B cell (primary cell): Measurements from ENCODE around the gene CAMKK2. TPM values are rescaled to one million over a fixed set of nuclear protein-coding genes. Genes with fewer than 3 reads are reported as not detected.

Experiments used
- ATAC-seq: fragments of 200-7000 bp; cut with Tn5 transposase; one replicate; pipeline ENCODE4 v1.10.0; 2021; ENCODE audit warnings: low read depth, mild to moderate bottlenecking, moderate number of reproducible peaks, moderate library complexity
- CTCF ChIA-PET: fragments of 350-600 bp; sonication (Branson Sonifier 250); formaldehyde crosslinking; loops from one replicate; lab custom pipeline; 2021; ENCODE audit warnings: antibody characterized with exemption, inconsistent platforms; lab: Charles Lee
- POLR2A ChIA-PET: fragments of 350-600 bp; sonication (Branson Sonifier 250); formaldehyde crosslinking; loops from one replicate; lab custom pipeline; 2021; ENCODE audit warnings: antibody characterized with exemption; lab: Charles Lee
- DNase-seq: peaks from one replicate; pipeline ENCODE4 v3.0.0; 2013
- H2AFZ ChIP-seq: 2 replicates; pipeline ENCODE4 v1.6.1; 2012; ENCODE audit warnings: mild to moderate bottlenecking, low read depth, low read length; ENCODE audit not compliant: insufficient read depth, poor library complexity, severe bottlenecking
- H3K27ac ChIP-seq, 2 donors: 1 replicate in 1 of 2; 2 replicates in 1 of 2; pipeline ENCODE4 v1.5.1; 2012 to 2013; ENCODE audit warnings: low read length in 2 of 2, mild to moderate bottlenecking in 2 of 2, moderate library complexity in 1 of 2
- H3K27me3 ChIP-seq, 4 experiments: fragments of 200-600 bp in 1 of 4; sonication (generic) in 1 of 4; replicated peaks in 1 of 4; 1 replicate in 2 of 4; 2 replicates in 2 of 4; pipeline versions ENCODE4 v1.6.1 to v1.7.0; 2013 to 2016; ENCODE audit warnings: low read length in 3 of 4, mild to moderate bottlenecking in 2 of 4, mixed read lengths in 1 of 4, moderate library complexity in 1 of 4; ENCODE audit not compliant: insufficient read depth in 4 of 4, control insufficient read depth in 3 of 4; ENCODE audit errors: control extremely low read depth in 1 of 4
- H3K36me3 ChIP-seq, 2 experiments: replicated peaks in 1 of 2; 1 replicate in 1 of 2; 2 replicates in 1 of 2; pipeline versions ENCODE4 v1.6.1 to v1.7.1; 2013; ENCODE audit warnings: low read length in 1 of 2; ENCODE audit not compliant: insufficient read depth in 2 of 2, control insufficient read depth in 1 of 2; ENCODE audit errors: control extremely low read depth in 1 of 2, extremely low read depth in 1 of 2
- H3K4me1 ChIP-seq, 2 donors: fragments of 200-600 bp in 1 of 2; sonication (generic) in 1 of 2; 1 replicate in 1 of 2; 2 replicates in 1 of 2; pipeline versions ENCODE4 v1.5.1 to v1.6.1; 2013 to 2017; ENCODE audit warnings: low read length in 2 of 2; ENCODE audit not compliant: control insufficient read depth in 2 of 2, insufficient read depth in 2 of 2
- H3K4me2 ChIP-seq: replicated peaks from 2 replicates; pipeline ENCODE3; 2012; ENCODE audit warnings: mild to moderate bottlenecking, low read depth, low read length; ENCODE audit not compliant: poor library complexity, severe bottlenecking
- H3K4me3 ChIP-seq, 5 experiments: fragments of 200-600 bp in 1 of 5; sonication (generic) in 1 of 5; 1 replicate in 3 of 5; 2 replicates in 2 of 5; pipeline versions ENCODE4 v1.5.1 to v1.7.0; 2011 to 2016; ENCODE audit warnings: low read length in 4 of 5, mild to moderate bottlenecking in 4 of 5, low read depth in 2 of 5, control low read depth in 1 of 5, moderate library complexity in 1 of 5; ENCODE audit not compliant: insufficient read depth in 1 of 5; ENCODE audit errors: control extremely low read depth in 1 of 5, extremely low read depth in 1 of 5
- H3K79me2 ChIP-seq: fragments of 200-600 bp; sonication (generic); one replicate; pipeline ENCODE4 v1.6.0; 2016; ENCODE audit warnings: low read length; ENCODE audit not compliant: control insufficient read depth, insufficient read depth
- H3K9ac ChIP-seq: fragments of 200-600 bp; sonication (generic); 2 replicates; pipeline ENCODE4 v1.6.1; 2017; ENCODE audit warnings: mild to moderate bottlenecking, low read length, moderate library complexity
- H3K9me3 ChIP-seq, 3 donors: one replicate each; pipeline versions ENCODE4 v1.6.1 to v1.7.1; 2013; ENCODE audit warnings: low read length in 2 of 3; ENCODE audit not compliant: control insufficient read depth in 2 of 3, insufficient read depth in 1 of 3; ENCODE audit errors: control extremely low read depth in 1 of 3
- H4K20me1 ChIP-seq: 2 replicates; pipeline ENCODE4 v1.6.0; 2012; ENCODE audit warnings: mild to moderate bottlenecking, low read length; ENCODE audit not compliant: insufficient read depth, control insufficient read depth, poor library complexity, severe bottlenecking
- H3K27ac Mint-ChIP-seq: one replicate; pipeline ENCODE4 v1.8.0; 2021; ENCODE audit warnings: mixed read lengths
- H3K27me3 Mint-ChIP-seq: one replicate; pipeline ENCODE4 v1.8.0; 2021; ENCODE audit warnings: mixed read lengths
- H3K4me1 Mint-ChIP-seq: one replicate; pipeline ENCODE4 v1.8.0; 2021; ENCODE audit warnings: mixed read lengths
- H3K4me3 Mint-ChIP-seq: one replicate; pipeline ENCODE4 v1.8.0; 2021; ENCODE audit warnings: mixed read lengths
- H3K9me3 Mint-ChIP-seq: one replicate; pipeline ENCODE4 v1.8.0; 2022; ENCODE audit warnings: mixed read lengths; ENCODE audit not compliant: insufficient read depth
- CTCF ChIP-seq: fragments of 200-600 bp; IDR thresholded peaks from one replicate; pipeline ENCODE4 v1.8.0; 2022; ENCODE audit warnings: antibody characterized with exemption, mild to moderate bottlenecking
- EZH2 ChIP-seq: IDR thresholded peaks from 2 replicates; pipeline ENCODE4 v1.6.1; 2012; ENCODE audit warnings: borderline replicate concordance, low read depth, mild to moderate bottlenecking, moderate library complexity, low read length; ENCODE audit not compliant: insufficient read depth, poor library complexity, severe bottlenecking
- WGBS: methylation state at CpG from one replicate; pipeline ENCODE4 v1.1.5; 2013; ENCODE audit warnings: missing lambda C conversion rate; ENCODE audit not compliant: insufficient coverage; 5-methylcytosine and 5-hydroxymethylcytosine counted together
- intact Hi-C: fragments of 100-400 bp; cut with micrococcal nuclease; formaldehyde crosslinking; loops from one replicate; pipeline ENCODE4 v1.10.0; 2022
- polyA plus RNA-seq: library from polyadenylated mRNA; depleted of rRNA; stranded (reverse); fragments of >200 nt; gene quantifications from 2 replicates; pipeline ENCODE4 v1.2.3, GENCODE V29; 2012
- total RNA-seq, 2 donors: library from RNA; stranded (reverse); fragments of 120-200 nt in 1 of 2; gene quantifications; 1 replicate in 1 of 2; 2 replicates in 1 of 2; pipeline versions ENCODE4 v1.2.3 to v1.2.4, GENCODE V29; 2013 to 2022

CAMKK2 gene
- total and polyA plus RNA-seq, 2 donors (not counting 1 experiment from before 2014, with no cell fraction given), result 9.7 to 17.1 TPM

DNA sequence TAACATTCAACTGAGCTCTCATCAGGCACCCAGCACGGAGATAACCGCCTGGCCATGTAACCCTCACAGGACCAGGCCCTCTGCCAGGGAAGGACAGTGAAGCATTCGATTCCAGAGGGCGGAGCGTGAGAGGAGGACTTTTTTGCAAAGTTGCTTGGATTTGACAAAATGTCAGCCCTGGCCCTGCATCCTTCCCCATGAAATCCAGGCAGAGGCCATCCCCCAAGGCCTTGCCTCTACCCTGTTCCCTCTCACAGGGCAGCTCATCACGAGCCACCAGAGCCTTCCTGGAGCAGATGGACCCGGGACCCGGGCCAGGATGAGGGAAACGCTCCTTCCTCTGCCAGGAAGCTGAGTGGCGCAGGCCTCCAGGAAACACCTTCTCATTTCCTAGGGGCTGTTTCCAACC, 17.0 kb downstream of the CAMKK2 start:
- Histone ChIP-seq H4K20me1 (no peaks in the 10 kb centered on the region), H3K79me2 (peaks cover 23% of the 10 kb centered on the region), H3K4me2 (no peak overlapping the region), H3K9ac (no peak overlapping the region), H3K4me3 (no peak overlapping the region), H3K9me3 (no peaks in the 10 kb centered on the region), H3K27me3 (no peaks in the 10 kb centered on the region), H3K4me1 (no peaks in the 10 kb centered on the region), H3K36me3 (no peaks in the 10 kb centered on the region), H2AFZ (no peak overlapping the region), H3K27ac (no peak overlapping the region)
- DNase-seq (no peak), ATAC-seq (no peak)
- H3K4me1 Mint-ChIP-seq, result peaks cover 8% of the 10 kb centered on the region
- H3K9me3 Mint-ChIP-seq, result no peaks in the 10 kb centered on the region
- intact Hi-C loops, result no loop called here
- TF ChIP-seq EZH2, result no peak
- TF ChIP-seq CTCF, result no peak
- 87% methylated on average over 10 of the region's 10 CpGs for WGBS
- POLR2A ChIA-PET, result no interaction called here
- CTCF ChIA-PET, result no interaction called here
- no peak overlapping the region for H3K27ac Mint-ChIP-seq
- no peaks in the 10 kb centered on the region for H3K27me3 Mint-ChIP-seq
- no peak overlapping the region for H3K4me3 Mint-ChIP-seq

GRCh38 chr12:121279071-121279375, 17.5 kb downstream of the CAMKK2 start:
- ChIA-PET POLR2A (no interaction called here), CTCF (no interaction called here)
- Mint-ChIP-seq H3K27ac (no peak overlapping the region), H3K27me3 (no peaks in the 10 kb centered on the region), H3K4me3 (no peak overlapping the region), H3K9me3 (no peaks in the 10 kb centered on the region), H3K4me1 (peaks cover 8% of the 10 kb centered on the region)
- TF ChIP-seq EZH2 (no peak), CTCF (no peak)
- DNase-seq (no peak), ATAC-seq (no peak)
- no peak overlapping the region for H3K4me2 ChIP-seq
- H2AFZ ChIP-seq, result no peak overlapping the region
- H4K20me1 ChIP-seq, result no peaks in the 10 kb centered on the region
- H3K4me1 ChIP-seq, result no peaks in the 10 kb centered on the region
- H3K27ac ChIP-seq, result no peak overlapping the region
- 98% methylated on average over 12 of the region's 13 CpGs for WGBS
- H3K27me3 ChIP-seq, result no peaks in the 10 kb centered on the region
- no peaks in the 10 kb centered on the region for H3K9me3 ChIP-seq
- no peaks in the 10 kb centered on the region for H3K36me3 ChIP-seq
- peaks cover 18% of the 10 kb centered on the region for H3K79me2 ChIP-seq
- no peak overlapping the region for H3K9ac ChIP-seq
- intact Hi-C loops, result no loop called here
- no peak overlapping the region for H3K4me3 ChIP-seq
